CD4-positive, alpha-beta T cell (primary cell): ENCODE results near the gene VTCN1. TPM values are rescaled to one million over a fixed set of nuclear protein-coding genes. Genes with fewer than 3 reads are reported as not detected.

ENCODE experiments used
- ATAC-seq: fragments of 200-7000 bp; cut with Tn5 transposase; one replicate; pipeline ENCODE4 v1.10.0; 2022; ENCODE audit warnings: mild to moderate bottlenecking; ENCODE audit not compliant: poor library complexity
- CTCF ChIA-PET: fragments of 350-600 bp; sonication (Branson Sonifier 250); formaldehyde crosslinking; loops from one replicate; lab custom pipeline; 2021; ENCODE audit warnings: antibody characterized with exemption, inconsistent platforms; lab: Charles Lee
- POLR2A ChIA-PET: fragments of 350-600 bp; sonication (Branson Sonifier 250); formaldehyde crosslinking; loops from one replicate; lab custom pipeline; 2021; ENCODE audit warnings: antibody characterized with exemption, inconsistent platforms; lab: Charles Lee
- DNase-seq, 14 experiments: peaks; one replicate each; pipeline ENCODE4 v3.0.0-alpha.2; 2013 to 2020; ENCODE audit warnings: mixed read lengths in 2 of 14
- H3K27ac ChIP-seq, 2 donors: one replicate each; pipeline versions ENCODE4 v1.5.1 to v1.7.0; 2013; ENCODE audit warnings: low read length in 2 of 2, low read depth in 1 of 2, mild to moderate bottlenecking in 1 of 2
- H3K27me3 ChIP-seq, 2 experiments: 1 replicate in 1 of 2; 2 replicates in 1 of 2; pipeline versions ENCODE4 v1.6.1 to v1.7.0; 2013; ENCODE audit warnings: low read length in 2 of 2, control low read depth in 1 of 2, mild to moderate bottlenecking in 1 of 2, moderate library complexity in 1 of 2; ENCODE audit not compliant: insufficient read depth in 2 of 2, control insufficient read depth in 1 of 2
- H3K36me3 ChIP-seq: one replicate; pipeline ENCODE4 v1.6.1; 2013; ENCODE audit warnings: low read length, control low read depth; ENCODE audit not compliant: insufficient read depth
- H3K4me1 ChIP-seq: one replicate; pipeline ENCODE4 v1.6.1; 2013; ENCODE audit warnings: low read length, control low read depth; ENCODE audit not compliant: insufficient read depth
- H3K4me3 ChIP-seq: one replicate; pipeline ENCODE4 v1.5.1; 2013; ENCODE audit warnings: mild to moderate bottlenecking, low read length, moderate library complexity
- H3K9me3 ChIP-seq, 2 experiments: 1 replicate in 1 of 2; 2 replicates in 1 of 2; pipeline versions ENCODE4 v1.6.1 to v1.7.0; 2013; ENCODE audit warnings: low read length in 2 of 2, mild to moderate bottlenecking in 2 of 2, control low read depth in 1 of 2, moderate library complexity in 1 of 2; ENCODE audit not compliant: control insufficient read depth in 1 of 2, insufficient read depth in 1 of 2
- H3K27ac Mint-ChIP-seq: one replicate; pipeline ENCODE4 v1.8.0; 2020; ENCODE audit warnings: mixed read lengths
- H3K27me3 Mint-ChIP-seq: one replicate; pipeline ENCODE4 v1.8.0; 2021; ENCODE audit warnings: mixed read lengths
- H3K36me3 Mint-ChIP-seq: one replicate; pipeline ENCODE4 v1.8.0; 2021; ENCODE audit warnings: low read depth, mixed read lengths
- H3K4me1 Mint-ChIP-seq: one replicate; pipeline ENCODE4 v1.8.0; 2021; ENCODE audit warnings: low read depth, mixed read lengths
- H3K4me3 Mint-ChIP-seq: one replicate; pipeline ENCODE4 v1.8.0; 2020; ENCODE audit warnings: mild to moderate bottlenecking, mixed read lengths
- H3K9me3 Mint-ChIP-seq: one replicate; pipeline ENCODE4 v1.8.0; 2020; ENCODE audit warnings: mixed read lengths
- CTCF ChIP-seq: fragments of 200-600 bp; IDR thresholded peaks from one replicate; pipeline ENCODE4 v1.8.0; 2022; ENCODE audit warnings: antibody characterized with exemption, mild to moderate bottlenecking
- intact Hi-C, 2 experiments: fragments of 100-400 bp; cut with DNase I in 1 of 2; cut with micrococcal nuclease in 1 of 2; formaldehyde crosslinking; loops; one replicate each; pipeline versions ENCODE4 v1.15.1 to v1.9.0; 2023 to 2025; cut with DNase I, micrococcal nuclease
- total RNA-seq, 174 experiments: library from RNA in 2 of 174; stranded (reverse) in 2 of 174; gene quantifications; one replicate each; pipeline ENCODE4 v1.2.3 and lab custom pipeline; 2021 to 2026

Gene VTCN1
- total RNA-seq, 2 experiments from 2014 or later = not detected

- no peaks in the 10 kb centered on the region for H3K27me3 ChIP-seq
- Mint-ChIP-seq H3K27ac (no peak overlapping the region), H3K27me3 (peaks cover 16% of the 10 kb centered on the region), H3K4me3 (no peak overlapping the region), H3K9me3 (no peaks in the 10 kb centered on the region), H3K36me3 (no peaks in the 10 kb centered on the region), H3K4me1 (no peaks in the 10 kb centered on the region)
- no peak overlapping the region for H3K4me3 ChIP-seq
- POLR2A ChIA-PET = no interaction called here
- intact Hi-C loops = no loop called here
- DNase-seq = no peak
- no peak overlapping the region for H3K27ac ChIP-seq
- CTCF ChIA-PET = no interaction called here
- no peaks in the 10 kb centered on the region for H3K9me3 ChIP-seq
- no peak for TF ChIP-seq CTCF
- ATAC-seq = no peak
- H3K36me3 ChIP-seq = no peaks in the 10 kb centered on the region
- no peaks in the 10 kb centered on the region for H3K4me1 ChIP-seq
Observed at GRCh38 chr1:117137281-117137855, 73.4 kb downstream of the VTCN1 start.

GRCh38 chr1:117136749-117137148, 74.0 kb downstream of the VTCN1 start:
- intact Hi-C loops = no loop called here
- Histone ChIP-seq H3K4me3 (no peak overlapping the region), H3K4me1 (no peaks in the 10 kb centered on the region), H3K9me3 (no peaks in the 10 kb centered on the region), H3K27ac (no peak overlapping the region), H3K27me3 (no peaks in the 10 kb centered on the region), H3K36me3 (no peaks in the 10 kb centered on the region)
- no peak for ATAC-seq
- POLR2A ChIA-PET = no interaction called here
- Mint-ChIP-seq H3K4me1 (no peaks in the 10 kb centered on the region), H3K4me3 (no peak overlapping the region), H3K36me3 (no peaks in the 10 kb centered on the region), H3K9me3 (no peaks in the 10 kb centered on the region), H3K27ac (no peak overlapping the region), H3K27me3 (peaks cover 16% of the 10 kb centered on the region)
- no peak for TF ChIP-seq CTCF
- DNase-seq = no peak
- CTCF ChIA-PET = no interaction called here

- POLR2A ChIA-PET = no interaction called here
- TF ChIP-seq CTCF = no peak
Observed at GRCh38 chr1:117135329-117135728, 75.4 kb downstream of the VTCN1 start.

More at GRCh38 chr1:117135329-117135728, 75.4 kb downstream of the VTCN1 start:
- no peak for DNase-seq
- Histone ChIP-seq H3K27ac (no peak overlapping the region), H3K36me3 (no peaks in the 10 kb centered on the region), H3K4me1 (no peaks in the 10 kb centered on the region), H3K27me3 (no peaks in the 10 kb centered on the region), H3K4me3 (no peak overlapping the region), H3K9me3 (no peaks in the 10 kb centered on the region)
- Mint-ChIP-seq H3K36me3 (no peaks in the 10 kb centered on the region), H3K9me3 (no peaks in the 10 kb centered on the region), H3K4me3 (no peak overlapping the region), H3K4me1 (no peaks in the 10 kb centered on the region), H3K27me3 (peaks cover 16% of the 10 kb centered on the region), H3K27ac (no peak overlapping the region)
- intact Hi-C loops = no loop called here
- ATAC-seq = no peak
- CTCF ChIA-PET = interaction anchor here (1.3 kb wide), 1 partner anchor 13 kb away, joined by 4 read pairs; no protein-coding TSS in a partner anchor
